GM03348 (cell line): ENCODE results near the gene WBP2.
"Not testable (repeated sequence)": the region's sequence is repeated elsewhere in the genome, so short reads cannot be mapped to it uniquely, and the experiment has no call there.

Experiments
- DNase-seq: peaks from one replicate; pipeline ENCODE4 v3.0.0; 2012; ENCODE audit warnings: low spot score

The WBP2 gene

GRCh38 chr17:75865404-75866188 lies 10.5 kb upstream of the WBP2 start:
- DNase-seq = not testable (repeated sequence)

GRCh38 chr17:75864887-75865286 lies 9.8 kb upstream of the WBP2 start:
- DNase-seq = not testable (repeated sequence)

- peak; percentile 61 for DNase-seq
These were observed 9.3 kb upstream of the WBP2 start for GRCh38 chr17:75864448-75864871.

- DNase-seq = no peak
These were observed 6.8 kb upstream of the WBP2 start for GRCh38 chr17:75861927-75862317.

GRCh38 chr17:75859358-75859757 lies 4.2 kb upstream of the WBP2 start:
- DNase-seq = not testable (repeated sequence)

GRCh38 chr17:75856062-75856756 lies 1.1 kb upstream of the WBP2 start:
- no peak for DNase-seq

GRCh38 chr17:75854881-75855309 lies 240 bp downstream of the WBP2 start:
- peak; percentile 60 for DNase-seq

- DNase-seq = peak; percentile 58
These were observed 910 bp downstream of the WBP2 start for GRCh38 chr17:75854101-75854748.

- DNase-seq = no peak
These were observed 1.7 kb downstream of the WBP2 start for GRCh38 chr17:75853433-75853832.

- DNase-seq = not testable (repeated sequence)
These were observed 3.5 kb downstream of the WBP2 start for GRCh38 chr17:75851693-75851991.

GRCh38 chr17:75850928-75851692 lies 4.0 kb downstream of the WBP2 start:
- DNase-seq = no peak

- no peak for DNase-seq
These were observed 5.4 kb downstream of the WBP2 start for GRCh38 chr17:75849724-75850123.

GRCh38 chr17:75849279-75849646 lies 5.9 kb downstream of the WBP2 start:
- no peak for DNase-seq

GRCh38 chr17:75848523-75849278 lies 6.4 kb downstream of the WBP2 start:
- DNase-seq = peak; percentile 54

GRCh38 chr17:75847614-75848522 lies 7.3 kb downstream of the WBP2 start:
- DNase-seq = no peak

GRCh38 chr17:75846692-75847613 lies 8.2 kb downstream of the WBP2 start:
- no peak for DNase-seq

- no peak for DNase-seq
These were observed 9.0 kb downstream of the WBP2 start for GRCh38 chr17:75845933-75846691.

GRCh38 chr17:75845058-75845711 lies 9.9 kb downstream of the WBP2 start:
- peak; percentile 85 for DNase-seq
